HepG2 (cell line): ENCODE measurements around the gene COLEC12. TPM values are rescaled to one million over a fixed set of nuclear protein-coding genes. Genes with fewer than 3 reads are reported as not detected.

Source experiments
- ATAC-seq: fragments of 200-7000 bp; cut with Tn5 transposase; 3 replicates; pipeline ENCODE4 v1.9.1; 2020; ENCODE audit warnings: mild to moderate bottlenecking, moderate library complexity
- BruUV-seq: library from RNA; stranded (reverse); fragments of 400-500 nt; replicated peaks from 2 replicates; lab custom pipeline; 2021; lab: Mats Ljungman, UMichigan
- CTCF ChIA-PET: fragments of 300-600 bp; formaldehyde crosslinking; extraction: SDS; loops from one replicate; lab custom pipeline; 2021; ENCODE audit warnings: low total read pairs, inconsistent platforms, low intra/inter-chr PET ratio; lab: Yijun Ruan, JAX
- POLR2A ChIA-PET: fragments of 350-600 bp; sonication (Branson Sonifier 250); formaldehyde crosslinking; loops from one replicate; lab custom pipeline; 2020; ENCODE audit warnings: antibody characterized with exemption, inconsistent platforms; lab: Yijun Ruan, JAX
- DNase-seq: peaks from one replicate; pipeline ENCODE4 v3.0.0-alpha.2; 2015; ENCODE audit warnings: low spot score
- FAIRE-seq: peaks from 3 replicates; lab custom pipeline; 2011; peaks lifted over from hg19 to GRCh38; lab: Jason Lieb, UNC
- H2AFZ ChIP-seq: one replicate; pipeline ENCODE4 v1.6.1; 2011; ENCODE audit warnings: low read length, inconsistent platforms
- H3K27ac ChIP-seq: fragments of 300-600 bp; 3 replicates; pipeline ENCODE4 v1.8.0; 2011; ENCODE audit warnings: mixed run types, mild to moderate bottlenecking, mixed read lengths, low read length, inconsistent platforms; ENCODE audit not compliant: insufficient read depth; ENCODE audit errors: extremely low read length
- H3K27me3 ChIP-seq, 2 experiments: fragments of 200-600 bp in 1 of 2; 2 replicates in 1 of 2; 3 replicates in 1 of 2; pipeline versions ENCODE4 v1.6.0 to v1.8.0; 2011; ENCODE audit warnings: low read length in 2 of 2, mild to moderate bottlenecking in 2 of 2, moderate library complexity in 2 of 2, inconsistent platforms in 1 of 2; ENCODE audit not compliant: insufficient read depth in 2 of 2, control insufficient read depth in 1 of 2
- H3K36me3 ChIP-seq, 2 experiments: fragments of 200-600 bp in 1 of 2; replicated peaks in 1 of 2; 2 replicates in 1 of 2; 3 replicates in 1 of 2; pipeline versions ENCODE4 v1.5.1 to v1.8.0; 2011; ENCODE audit warnings: low read length in 2 of 2, inconsistent platforms in 1 of 2; ENCODE audit not compliant: insufficient read depth in 2 of 2, control insufficient read depth in 1 of 2
- H3K4me1 ChIP-seq: 2 replicates; pipeline ENCODE4 v1.5.1; 2012; ENCODE audit warnings: low read length, inconsistent platforms; ENCODE audit not compliant: insufficient read depth
- H3K4me2 ChIP-seq: 2 replicates; pipeline ENCODE4 v1.6.0; 2011; ENCODE audit warnings: low read depth, low read length, inconsistent platforms
- H3K4me3 ChIP-seq, 3 experiments: fragments of 200-600 bp in 1 of 3; sonication (generic), shearing (Covaris generic) in 1 of 3; replicated peaks in 1 of 3; 2 replicates each; pipeline ENCODE4 v1.5.1; 2011 to 2016; ENCODE audit warnings: low read length in 3 of 3, inconsistent platforms in 2 of 3, low read depth in 2 of 3, mild to moderate bottlenecking in 2 of 3, control low read depth in 1 of 3, mixed read lengths in 1 of 3; ENCODE audit not compliant: insufficient read depth in 1 of 3
- H3K79me2 ChIP-seq: one replicate; pipeline ENCODE4 v1.6.1; 2011; ENCODE audit warnings: low read length, inconsistent platforms; ENCODE audit not compliant: insufficient read depth
- H3K9ac ChIP-seq: 2 replicates; pipeline ENCODE4 v1.6.0; 2011; ENCODE audit warnings: mild to moderate bottlenecking, low read depth, low read length, inconsistent platforms; ENCODE audit not compliant: insufficient read depth
- H3K9me3 ChIP-seq: 2 replicates; pipeline ENCODE4 v1.5.1; 2012; ENCODE audit warnings: mild to moderate bottlenecking, low read length
- H4K20me1 ChIP-seq: 2 replicates; pipeline ENCODE4 v1.6.0; 2011; ENCODE audit warnings: inconsistent platforms, mild to moderate bottlenecking, low read length, moderate library complexity; ENCODE audit not compliant: insufficient read depth
- DMAP1 ChIP-seq: IDR thresholded peaks from 2 replicates; pipeline ENCODE4 v1.6.1; 2016
- HNRNPLL ChIP-seq: fragments of 200-400 bp; formaldehyde crosslinking; IDR thresholded peaks from 2 replicates; pipeline ENCODE4 v1.6.1; 2017; ENCODE audit warnings: mild to moderate bottlenecking, low read depth, low read length; ENCODE audit not compliant: poor library complexity, severe bottlenecking
- ZBTB20 ChIP-seq: sonication (generic); formaldehyde crosslinking; IDR thresholded peaks from 2 replicates; pipeline ENCODE4 v1.8.1; 2023; ENCODE audit warnings: missing genetic modification reagents, low read depth, mild to moderate bottlenecking, borderline replicate concordance
- ZNF335 ChIP-seq: sonication (generic); formaldehyde crosslinking; IDR thresholded peaks from 2 replicates; pipeline ENCODE4 v1.4.0; 2020; ENCODE audit warnings: missing genetic modification reagents
- ZNF552 ChIP-seq: sonication (generic); formaldehyde crosslinking; IDR thresholded peaks from 2 replicates; pipeline ENCODE4 v1.9.0; 2022; ENCODE audit warnings: missing genetic modification reagents, mild to moderate bottlenecking, borderline replicate concordance
- WGBS: methylation state at CpG from one replicate; pipeline ENCODE4 v1.1.6; 2017; ENCODE audit warnings: low lambda C conversion rate; 5-methylcytosine and 5-hydroxymethylcytosine counted together
- in situ Hi-C: cut with HindIII; loops from 2 replicates; pipeline ENCODE4 v1.10.0; 2017; ENCODE audit warnings: low pct_unique_long_range_greater_than_20kb; ENCODE audit not compliant: extremely low pct_ligation_motif_present
- intact Hi-C: fragments of 100-400 bp; cut with micrococcal nuclease; formaldehyde crosslinking; loops from one replicate; pipeline ENCODE4 v1.10.0; 2022; ENCODE audit not compliant: unreplicated experiment
- polyA plus RNA-seq, 8 experiments: library from polyadenylated mRNA; depleted of rRNA in 3 of 8; stranded (reverse) in 7 of 8; unstranded in 1 of 8; fragments of >200 nt; fragmentation: Illumina TruSeq in 4 of 8; extraction: Trizol in 4 of 8; gene quantifications; 2 replicates each; pipeline versions ENCODE4 v1.2.1 to v1.2.3, GENCODE V29; 2011 to 2016; ENCODE audit warnings: low read depth in 4 of 8, missing spikeins in 1 of 8, mixed read lengths in 1 of 8; ENCODE audit not compliant: insufficient read depth in 1 of 8
- total RNA-seq, 5 experiments: library from RNA; depleted of rRNA; stranded (reverse); fragments of >200 nt; fragmentation: Illumina TruSeq; extraction: Trizol; gene quantifications; 2 replicates each; pipeline ENCODE4 v1.2.3, GENCODE V29; 2016; ENCODE audit warnings: low read depth in 1 of 5
- TF ChIP-seq, protein P1 (sequence below): sonication (generic); formaldehyde crosslinking; IDR thresholded peaks from 2 replicates; pipeline ENCODE4 v1.4.0; 2020; ENCODE audit warnings: missing genetic modification reagents
- TF ChIP-seq, protein P2 (sequence below): IDR thresholded peaks from 2 replicates; pipeline ENCODE4 v1.4.0; 2020; ENCODE audit warnings: mild to moderate bottlenecking, missing genetic modification reagents
- TF ChIP-seq, protein P3 (sequence below): sonication (generic); formaldehyde crosslinking; IDR thresholded peaks from 2 replicates; pipeline ENCODE4 v1.5.0; 2020; ENCODE audit warnings: mild to moderate bottlenecking, low read depth, missing genetic modification reagents, borderline replicate concordance
- TF ChIP-seq, protein P4 (sequence below): sonication (generic); formaldehyde crosslinking; IDR thresholded peaks from 2 replicates; pipeline ENCODE4 v1.9.0; 2021; ENCODE audit warnings: missing genetic modification reagents, borderline replicate concordance
- TF ChIP-seq, protein P5 (sequence below): sonication (generic); formaldehyde crosslinking; IDR thresholded peaks from 2 replicates; pipeline ENCODE4 v1.8.0; 2022; ENCODE audit warnings: mild to moderate bottlenecking, missing genetic modification reagents
- TF ChIP-seq, protein P6 (sequence below): sonication (generic); formaldehyde crosslinking; IDR thresholded peaks from 2 replicates; pipeline ENCODE4 v1.9.0; 2021; ENCODE audit warnings: missing genetic modification reagents, mild to moderate bottlenecking, borderline replicate concordance

Gene COLEC12
- total and polyA plus RNA-seq, 2 of the 13 experiments (the other 11 are each of a cell fraction or from before 2014, with no cell fraction given) = 0.02 to 0.11 TPM

DNA sequence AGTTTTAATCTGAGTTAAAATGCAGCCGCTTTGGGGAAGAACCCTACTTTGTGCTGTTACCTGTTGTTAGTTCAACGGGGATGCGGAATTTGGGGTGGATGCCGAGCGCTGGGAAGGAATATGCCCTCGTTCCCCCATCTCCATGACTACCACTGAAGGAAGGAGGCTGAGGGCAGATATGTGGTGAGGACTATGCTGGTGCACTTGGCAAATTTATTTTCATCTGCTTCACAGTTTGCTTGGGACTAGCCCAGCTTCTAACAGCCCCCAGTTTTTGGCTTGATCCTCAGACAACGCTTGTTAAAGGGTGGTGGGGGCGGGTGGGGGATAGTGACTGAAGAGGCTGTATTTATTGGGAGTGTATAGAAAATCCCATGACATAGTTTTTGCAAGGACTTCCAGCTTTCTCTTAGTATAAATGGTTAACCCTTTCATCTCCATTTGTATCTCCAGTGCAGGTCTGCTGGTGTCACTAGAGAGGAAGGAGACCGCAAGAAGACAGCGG lies 100.8 kb downstream of the COLEC12 start:
- FAIRE-seq (no peak), ATAC-seq (no peak), DNase-seq (no peak)
- Histone ChIP-seq H4K20me1 (no peaks in the 10 kb centered on the region), H3K4me3 (no peak overlapping the region), H3K4me2 (no peak overlapping the region), H2AFZ (no peak overlapping the region), H3K27ac (no peak overlapping the region), H3K4me1 (no peaks in the 10 kb centered on the region), H3K9ac (no peak overlapping the region), H3K9me3 (no peaks in the 10 kb centered on the region; the same call in 1 of the 2 replicates), H3K36me3 (no peaks in the 10 kb centered on the region), H3K79me2 (no peaks in the 10 kb centered on the region), H3K27me3 (peaks cover 0 to 1% of the 10 kb centered on the region in 2 experiments; a peak in 2 of 5 replicates)
- intact Hi-C loops (no loop called here), in situ Hi-C loops (no loop called here)
- CTCF ChIA-PET = no interaction called here
- POLR2A ChIA-PET = no interaction called here
- no TSS peak for BruUV-seq
- WGBS = 62% methylated on average over 10 of the region's 10 CpGs
- TF ChIP-seq ZNF335 (CRISPR knock-in tag) (no peak), DMAP1 (CRISPR knock-in tag) (no peak), ZBTB20 (CRISPR knock-in tag) (no peak), HNRNPLL (no peak), ZNF552 (CRISPR knock-in tag) (no peak)
- TF ChIP-seq, protein P1, sequence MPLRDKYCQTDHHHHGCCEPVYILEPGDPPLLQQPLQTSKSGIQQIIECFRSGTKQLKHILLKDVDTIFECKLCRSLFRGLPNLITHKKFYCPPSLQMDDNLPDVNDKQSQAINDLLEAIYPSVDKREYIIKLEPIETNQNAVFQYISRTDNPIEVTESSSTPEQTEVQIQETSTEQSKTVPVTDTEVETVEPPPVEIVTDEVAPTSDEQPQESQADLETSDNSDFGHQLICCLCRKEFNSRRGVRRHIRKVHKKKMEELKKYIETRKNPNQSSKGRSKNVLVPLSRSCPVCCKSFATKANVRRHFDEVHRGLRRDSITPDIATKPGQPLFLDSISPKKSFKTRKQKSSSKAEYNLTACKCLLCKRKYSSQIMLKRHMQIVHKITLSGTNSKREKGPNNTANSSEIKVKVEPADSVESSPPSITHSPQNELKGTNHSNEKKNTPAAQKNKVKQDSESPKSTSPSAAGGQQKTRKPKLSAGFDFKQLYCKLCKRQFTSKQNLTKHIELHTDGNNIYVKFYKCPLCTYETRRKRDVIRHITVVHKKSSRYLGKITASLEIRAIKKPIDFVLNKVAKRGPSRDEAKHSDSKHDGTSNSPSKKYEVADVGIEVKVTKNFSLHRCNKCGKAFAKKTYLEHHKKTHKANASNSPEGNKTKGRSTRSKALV (CRISPR knock-in tag) = no peak
- TF ChIP-seq, protein P2, sequence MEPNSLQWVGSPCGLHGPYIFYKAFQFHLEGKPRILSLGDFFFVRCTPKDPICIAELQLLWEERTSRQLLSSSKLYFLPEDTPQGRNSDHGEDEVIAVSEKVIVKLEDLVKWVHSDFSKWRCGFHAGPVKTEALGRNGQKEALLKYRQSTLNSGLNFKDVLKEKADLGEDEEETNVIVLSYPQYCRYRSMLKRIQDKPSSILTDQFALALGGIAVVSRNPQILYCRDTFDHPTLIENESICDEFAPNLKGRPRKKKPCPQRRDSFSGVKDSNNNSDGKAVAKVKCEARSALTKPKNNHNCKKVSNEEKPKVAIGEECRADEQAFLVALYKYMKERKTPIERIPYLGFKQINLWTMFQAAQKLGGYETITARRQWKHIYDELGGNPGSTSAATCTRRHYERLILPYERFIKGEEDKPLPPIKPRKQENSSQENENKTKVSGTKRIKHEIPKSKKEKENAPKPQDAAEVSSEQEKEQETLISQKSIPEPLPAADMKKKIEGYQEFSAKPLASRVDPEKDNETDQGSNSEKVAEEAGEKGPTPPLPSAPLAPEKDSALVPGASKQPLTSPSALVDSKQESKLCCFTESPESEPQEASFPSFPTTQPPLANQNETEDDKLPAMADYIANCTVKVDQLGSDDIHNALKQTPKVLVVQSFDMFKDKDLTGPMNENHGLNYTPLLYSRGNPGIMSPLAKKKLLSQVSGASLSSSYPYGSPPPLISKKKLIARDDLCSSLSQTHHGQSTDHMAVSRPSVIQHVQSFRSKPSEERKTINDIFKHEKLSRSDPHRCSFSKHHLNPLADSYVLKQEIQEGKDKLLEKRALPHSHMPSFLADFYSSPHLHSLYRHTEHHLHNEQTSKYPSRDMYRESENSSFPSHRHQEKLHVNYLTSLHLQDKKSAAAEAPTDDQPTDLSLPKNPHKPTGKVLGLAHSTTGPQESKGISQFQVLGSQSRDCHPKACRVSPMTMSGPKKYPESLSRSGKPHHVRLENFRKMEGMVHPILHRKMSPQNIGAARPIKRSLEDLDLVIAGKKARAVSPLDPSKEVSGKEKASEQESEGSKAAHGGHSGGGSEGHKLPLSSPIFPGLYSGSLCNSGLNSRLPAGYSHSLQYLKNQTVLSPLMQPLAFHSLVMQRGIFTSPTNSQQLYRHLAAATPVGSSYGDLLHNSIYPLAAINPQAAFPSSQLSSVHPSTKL (CRISPR knock-in tag) = no peak
- TF ChIP-seq, protein P3, sequence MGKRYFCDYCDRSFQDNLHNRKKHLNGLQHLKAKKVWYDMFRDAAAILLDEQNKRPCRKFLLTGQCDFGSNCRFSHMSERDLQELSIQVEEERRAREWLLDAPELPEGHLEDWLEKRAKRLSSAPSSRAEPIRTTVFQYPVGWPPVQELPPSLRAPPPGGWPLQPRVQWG (CRISPR knock-in tag) = no peak
- TF ChIP-seq, protein P4, sequence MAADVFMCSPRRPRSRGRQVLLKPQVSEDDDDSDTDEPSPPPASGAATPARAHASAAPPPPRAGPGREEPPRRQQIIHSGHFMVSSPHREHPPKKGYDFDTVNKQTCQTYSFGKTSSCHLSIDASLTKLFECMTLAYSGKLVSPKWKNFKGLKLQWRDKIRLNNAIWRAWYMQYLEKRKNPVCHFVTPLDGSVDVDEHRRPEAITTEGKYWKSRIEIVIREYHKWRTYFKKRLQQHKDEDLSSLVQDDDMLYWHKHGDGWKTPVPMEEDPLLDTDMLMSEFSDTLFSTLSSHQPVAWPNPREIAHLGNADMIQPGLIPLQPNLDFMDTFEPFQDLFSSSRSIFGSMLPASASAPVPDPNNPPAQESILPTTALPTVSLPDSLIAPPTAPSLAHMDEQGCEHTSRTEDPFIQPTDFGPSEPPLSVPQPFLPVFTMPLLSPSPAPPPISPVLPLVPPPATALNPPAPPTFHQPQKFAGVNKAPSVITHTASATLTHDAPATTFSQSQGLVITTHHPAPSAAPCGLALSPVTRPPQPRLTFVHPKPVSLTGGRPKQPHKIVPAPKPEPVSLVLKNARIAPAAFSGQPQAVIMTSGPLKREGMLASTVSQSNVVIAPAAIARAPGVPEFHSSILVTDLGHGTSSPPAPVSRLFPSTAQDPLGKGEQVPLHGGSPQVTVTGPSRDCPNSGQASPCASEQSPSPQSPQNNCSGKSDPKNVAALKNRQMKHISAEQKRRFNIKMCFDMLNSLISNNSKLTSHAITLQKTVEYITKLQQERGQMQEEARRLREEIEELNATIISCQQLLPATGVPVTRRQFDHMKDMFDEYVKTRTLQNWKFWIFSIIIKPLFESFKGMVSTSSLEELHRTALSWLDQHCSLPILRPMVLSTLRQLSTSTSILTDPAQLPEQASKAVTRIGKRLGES (CRISPR knock-in tag) = no peak
- TF ChIP-seq, protein P5, sequence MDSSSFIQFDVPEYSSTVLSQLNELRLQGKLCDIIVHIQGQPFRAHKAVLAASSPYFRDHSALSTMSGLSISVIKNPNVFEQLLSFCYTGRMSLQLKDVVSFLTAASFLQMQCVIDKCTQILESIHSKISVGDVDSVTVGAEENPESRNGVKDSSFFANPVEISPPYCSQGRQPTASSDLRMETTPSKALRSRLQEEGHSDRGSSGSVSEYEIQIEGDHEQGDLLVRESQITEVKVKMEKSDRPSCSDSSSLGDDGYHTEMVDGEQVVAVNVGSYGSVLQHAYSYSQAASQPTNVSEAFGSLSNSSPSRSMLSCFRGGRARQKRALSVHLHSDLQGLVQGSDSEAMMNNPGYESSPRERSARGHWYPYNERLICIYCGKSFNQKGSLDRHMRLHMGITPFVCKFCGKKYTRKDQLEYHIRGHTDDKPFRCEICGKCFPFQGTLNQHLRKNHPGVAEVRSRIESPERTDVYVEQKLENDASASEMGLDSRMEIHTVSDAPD (CRISPR knock-in tag) = no peak
- TF ChIP-seq, protein P6, sequence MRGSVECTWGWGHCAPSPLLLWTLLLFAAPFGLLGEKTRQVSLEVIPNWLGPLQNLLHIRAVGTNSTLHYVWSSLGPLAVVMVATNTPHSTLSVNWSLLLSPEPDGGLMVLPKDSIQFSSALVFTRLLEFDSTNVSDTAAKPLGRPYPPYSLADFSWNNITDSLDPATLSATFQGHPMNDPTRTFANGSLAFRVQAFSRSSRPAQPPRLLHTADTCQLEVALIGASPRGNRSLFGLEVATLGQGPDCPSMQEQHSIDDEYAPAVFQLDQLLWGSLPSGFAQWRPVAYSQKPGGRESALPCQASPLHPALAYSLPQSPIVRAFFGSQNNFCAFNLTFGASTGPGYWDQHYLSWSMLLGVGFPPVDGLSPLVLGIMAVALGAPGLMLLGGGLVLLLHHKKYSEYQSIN (CRISPR knock-in tag) = no peak
